Measurements from ENCODE around the gene CAVIN3. TPM values are rescaled to one million over a fixed set of nuclear protein-coding genes. Genes with fewer than 3 reads are reported as not detected.

The CAVIN3 gene
- total and polyA plus RNA-seq, 2 donors (not counting 1 experiment from before 2014, with no cell fraction given): not detected

- DNase-seq: peak; percentile 39
Observed at GRCh38 chr11:6315811-6316425, 4.4 kb downstream of the CAVIN3 start.

More at GRCh38 chr11:6315811-6316425, 4.4 kb downstream of the CAVIN3 start:
- TF ChIP-seq CTCF (IDR thresholded peaks at IDR 0.05): peak; percentile 70
- no peak for TF ChIP-seq EZH2 (IDR thresholded peaks at IDR 0.05; ENCODE audit: borderline replicate concordance, insufficient read depth, low read depth, low read length, poor library complexity, severe bottlenecking)
- no peak overlapping the region for H3K27ac ChIP-seq (ENCODE audit: low read length in 2 of 2)
- H3K4me3 ChIP-seq (ENCODE audit: control extremely low read depth in 1 of 5, extremely low read depth in 1 of 5, insufficient read depth in 1 of 5, low read depth in 2 of 5, low read length in 4 of 5): no peak overlapping the region
- H2AFZ ChIP-seq (ENCODE audit: insufficient read depth, low read depth, low read length, poor library complexity, severe bottlenecking): no peak overlapping the region
- ChIA-PET POLR2A (no interaction called here), CTCF (interaction anchor here (0.9 to 1.6 kb wide), 5 partner anchors 37 to 296 kb away, joined by 3 to 6 read pairs (median 5); no protein-coding TSS in a partner anchor)
- no peaks in the 10 kb centered on the region for H3K36me3 ChIP-seq (replicated peaks in 1 of 2; ENCODE audit: control extremely low read depth in 1 of 2, control insufficient read depth in 1 of 2, extremely low read depth in 1 of 2, insufficient read depth in 2 of 2, low read length in 1 of 2)
- H3K9ac ChIP-seq (ENCODE audit: low read length): no peak overlapping the region
- peaks cover 60% of the 10 kb centered on the region for H3K27me3 Mint-ChIP-seq
- no peak overlapping the region for H3K4me3 Mint-ChIP-seq
- peaks cover under 1% of the 10 kb centered on the region for H3K4me1 Mint-ChIP-seq
- peaks cover 0 to 34% (median 18%) of the 10 kb centered on the region in 4 experiments for H3K27me3 ChIP-seq (replicated peaks in 1 of 4; ENCODE audit: control extremely low read depth in 1 of 4, control insufficient read depth in 3 of 4, insufficient read depth in 4 of 4, low read length in 3 of 4)
- WGBS (ENCODE audit: insufficient coverage): 4% methylated on average over 7 of the region's 10 CpGs
- intact Hi-C loops (cut with micrococcal nuclease): no loop called here
- peaks cover 0 to 1% (median 0%) of the 10 kb centered on the region in 3 donors for H3K9me3 ChIP-seq (ENCODE audit: control extremely low read depth in 1 of 3, control insufficient read depth in 2 of 3, insufficient read depth in 1 of 3, low read length in 2 of 3)
- H3K79me2 ChIP-seq (ENCODE audit: control insufficient read depth, insufficient read depth, low read length): no peaks in the 10 kb centered on the region
- H3K4me2 ChIP-seq (replicated peaks; ENCODE audit: low read depth, low read length, poor library complexity, severe bottlenecking): no peak overlapping the region
- ATAC-seq (ENCODE audit: low read depth): peak; percentile 57
- H3K4me1 ChIP-seq (ENCODE audit: control insufficient read depth in 2 of 2, insufficient read depth in 2 of 2, low read length in 2 of 2): peaks cover 0 to 5% of the 10 kb centered on the region in 2 donors
- no peak overlapping the region for H3K27ac Mint-ChIP-seq
- H3K9me3 Mint-ChIP-seq (ENCODE audit: insufficient read depth): no peaks in the 10 kb centered on the region
- no peaks in the 10 kb centered on the region for H4K20me1 ChIP-seq (ENCODE audit: control insufficient read depth, insufficient read depth, low read length, poor library complexity, severe bottlenecking)
